Prostate gland (tissue), 2 donors: ENCODE results near the gene MC5R.

Experiments used
- POLR2AphosphoS5 ChIP-seq: sonication (generic); formaldehyde crosslinking; IDR thresholded peaks from one replicate; pipeline ENCODE4 v1.6.1; 2017; ENCODE audit warnings: antibody characterized with exemption
- TF ChIP-seq, protein P1 (sequence below), 4 experiments: fragments of 200-600 bp in 2 of 4; fragments of 450-650 bp in 2 of 4; sonication (generic) in 2 of 4; IDR thresholded peaks; 1 replicate in 3 of 4; 2 replicates in 1 of 4; pipeline ENCODE4 v1.5.1; 2016 to 2019; ENCODE audit warnings: antibody characterized with exemption in 4 of 4, mild to moderate bottlenecking in 2 of 4, moderate library complexity in 2 of 4

DNA sequence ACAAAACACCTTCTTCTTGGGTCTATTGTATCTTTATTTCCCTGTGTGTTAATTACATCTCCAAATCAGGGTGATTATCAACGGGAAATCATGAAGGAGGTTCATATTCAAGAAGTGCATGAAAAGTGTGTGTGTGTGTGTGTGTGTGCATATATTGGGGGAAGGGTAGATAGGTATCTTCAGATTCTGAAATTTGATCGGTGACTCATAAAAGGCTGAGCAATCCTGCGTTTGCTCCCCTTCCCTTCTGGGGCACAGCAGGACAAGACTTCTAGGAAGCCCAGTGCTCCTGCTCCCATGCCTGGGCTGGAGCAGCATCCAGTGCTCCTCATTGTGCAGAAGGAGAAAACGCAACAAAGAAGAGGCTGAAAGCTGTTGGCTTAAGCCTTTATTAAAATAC, 25.8 kb downstream of the MC5R start:
- TF ChIP-seq, protein P1, sequence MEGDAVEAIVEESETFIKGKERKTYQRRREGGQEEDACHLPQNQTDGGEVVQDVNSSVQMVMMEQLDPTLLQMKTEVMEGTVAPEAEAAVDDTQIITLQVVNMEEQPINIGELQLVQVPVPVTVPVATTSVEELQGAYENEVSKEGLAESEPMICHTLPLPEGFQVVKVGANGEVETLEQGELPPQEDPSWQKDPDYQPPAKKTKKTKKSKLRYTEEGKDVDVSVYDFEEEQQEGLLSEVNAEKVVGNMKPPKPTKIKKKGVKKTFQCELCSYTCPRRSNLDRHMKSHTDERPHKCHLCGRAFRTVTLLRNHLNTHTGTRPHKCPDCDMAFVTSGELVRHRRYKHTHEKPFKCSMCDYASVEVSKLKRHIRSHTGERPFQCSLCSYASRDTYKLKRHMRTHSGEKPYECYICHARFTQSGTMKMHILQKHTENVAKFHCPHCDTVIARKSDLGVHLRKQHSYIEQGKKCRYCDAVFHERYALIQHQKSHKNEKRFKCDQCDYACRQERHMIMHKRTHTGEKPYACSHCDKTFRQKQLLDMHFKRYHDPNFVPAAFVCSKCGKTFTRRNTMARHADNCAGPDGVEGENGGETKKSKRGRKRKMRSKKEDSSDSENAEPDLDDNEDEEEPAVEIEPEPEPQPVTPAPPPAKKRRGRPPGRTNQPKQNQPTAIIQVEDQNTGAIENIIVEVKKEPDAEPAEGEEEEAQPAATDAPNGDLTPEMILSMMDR (IDR thresholded peaks at IDR 0.05): no peak
- no peak for TF ChIP-seq POLR2AphosphoS5
